B cell (primary cell): ENCODE results near the gene PAK6.

ENCODE experiments used
- CTCF ChIP-seq: fragments of 200-600 bp; IDR thresholded peaks from one replicate; pipeline ENCODE4 v1.8.0; 2022; ENCODE audit warnings: antibody characterized with exemption, mild to moderate bottlenecking
- EZH2 ChIP-seq: IDR thresholded peaks from 2 replicates; pipeline ENCODE4 v1.6.1; 2012; ENCODE audit warnings: borderline replicate concordance, low read depth, mild to moderate bottlenecking, moderate library complexity, low read length; ENCODE audit not compliant: insufficient read depth, poor library complexity, severe bottlenecking

- TF ChIP-seq CTCF (no peak), EZH2 (no peak)
Measured at GRCh38 chr15:40204100-40204499, 34.8 kb upstream of the PAK6 start.
